HCT116 (cell line): Measurements from ENCODE around the gene DEPDC5. TPM values are rescaled to one million over a fixed set of nuclear protein-coding genes. Genes with fewer than 3 reads are reported as not detected.
A peak's percentile ranks its signal among the peaks of the same experiment; 100 is the strongest.

ENCODE experiments used
- ATAC-seq: fragments of 200-7000 bp; cut with Tn5 transposase; 2 replicates; pipeline ENCODE4 v1.9.1; 2020; ENCODE audit warnings: mild to moderate bottlenecking, moderate library complexity
- Bru-seq: library from RNA; stranded (reverse); fragments of 400-500 nt; gene quantifications from one replicate; lab custom pipeline; 2021; lab: Mats Ljungman, UMichigan
- BruChase-seq, 2 experiments: library from RNA; stranded (reverse); fragments of 400-500 nt; gene quantifications; one replicate each; lab custom pipeline; 2021; lab: Mats Ljungman, UMichigan
- BruUV-seq: library from RNA; stranded (reverse); fragments of 400-500 nt; replicated peaks from 2 replicates; lab custom pipeline; 2021; lab: Mats Ljungman, UMichigan
- CTCF ChIA-PET: fragments of 300-600 bp; sonication (Branson Sonifier 250); formaldehyde crosslinking; loops from one replicate; lab custom pipeline; 2021; ENCODE audit warnings: antibody characterized with exemption; lab: Charles Lee
- POLR2A ChIA-PET: fragments of 300-600, 350-600 bp; sonication (Branson Sonifier 250); formaldehyde crosslinking; loops from one replicate; lab custom pipeline; 2021; ENCODE audit warnings: antibody characterized with exemption; lab: Charles Lee
- RAD21 ChIA-PET, 2 experiments: fragments of 300-600 bp; sonication (Branson Sonifier 250); formaldehyde crosslinking; loops; one replicate each; lab custom pipeline; 2023; ENCODE audit warnings: low total read pairs in 2 of 2; ENCODE audit not compliant: uncharacterized antibody in 2 of 2, unreplicated experiment in 2 of 2, low non-redundant PET in 1 of 2; lab: Charles Lee
- DNase-seq: peaks from one replicate; pipeline ENCODE4 v3.0.0-alpha.2; 2010; ENCODE audit warnings: low read depth, low spot score
- H2AFZ ChIP-seq: fragments of 200-600 bp; shearing (Covaris generic), sonication (generic); 2 replicates; pipeline ENCODE4 v1.6.1; 2017; ENCODE audit warnings: low read depth, mixed run types, mixed read lengths, antibody characterized with exemption, low read length; ENCODE audit not compliant: poor library complexity, severe bottlenecking
- H3K27ac ChIP-seq: 2 replicates; pipeline ENCODE4 v1.5.1; 2012; ENCODE audit warnings: low read depth, low read length
- H3K27me3 ChIP-seq: fragments of 200-600 bp; sonication (generic); 2 replicates; pipeline ENCODE4 v1.6.1; 2016; ENCODE audit warnings: mixed run types, low read length, mixed read lengths; ENCODE audit not compliant: insufficient read depth
- H3K36me3 ChIP-seq, 2 experiments: fragments of 200-500 bp in 1 of 2; fragments of 200-600 bp in 1 of 2; sonication (Bioruptor generic) in 1 of 2; sonication (generic) in 1 of 2; 2 replicates each; pipeline versions ENCODE4 v1.5.1 to v1.6.1; 2014 to 2016; ENCODE audit warnings: low read length in 2 of 2, inconsistent platforms in 1 of 2, mixed read lengths in 1 of 2, mixed run types in 1 of 2; ENCODE audit not compliant: insufficient read depth in 2 of 2, control insufficient read depth in 1 of 2
- H3K4me1 ChIP-seq, 2 experiments: fragments of 200-600 bp in 1 of 2; sonication (generic) in 1 of 2; 2 replicates each; pipeline versions ENCODE4 v1.5.1 to v1.6.1; 2012 to 2017; ENCODE audit warnings: low read length in 2 of 2, inconsistent platforms in 1 of 2, mild to moderate bottlenecking in 1 of 2, mixed read lengths in 1 of 2, mixed run types in 1 of 2, moderate library complexity in 1 of 2; ENCODE audit not compliant: insufficient read depth in 2 of 2, control insufficient read depth in 1 of 2
- H3K4me2 ChIP-seq: fragments of 200-600 bp; sonication (generic); 2 replicates; pipeline ENCODE4 v1.6.1; 2017; ENCODE audit warnings: mixed run types, low read length, mixed read lengths
- H3K4me3 ChIP-seq, 2 experiments: fragments of 200-600 bp in 1 of 2; sonication (generic) in 1 of 2; replicated peaks in 1 of 2; 2 replicates each; pipeline ENCODE4 v1.5.1; 2011 to 2016; ENCODE audit warnings: low read length in 2 of 2, control low read depth in 1 of 2, low read depth in 1 of 2, mild to moderate bottlenecking in 1 of 2, mixed read lengths in 1 of 2, mixed run types in 1 of 2
- H3K79me2 ChIP-seq: fragments of 200-600 bp; sonication (generic); 2 replicates; pipeline ENCODE4 v1.6.1; 2017; ENCODE audit warnings: mild to moderate bottlenecking, mixed run types, low read length, moderate library complexity, mixed read lengths; ENCODE audit not compliant: insufficient read depth
- H3K9ac ChIP-seq: fragments of 200-600 bp; sonication (generic); 2 replicates; pipeline ENCODE4 v1.6.1; 2016; ENCODE audit warnings: low read length, mixed read lengths
- H3K9me2 ChIP-seq: fragments of 200-600 bp; sonication (generic), shearing (Covaris generic); 2 replicates; pipeline ENCODE4 v1.6.1; 2017; ENCODE audit warnings: mixed run types, mild to moderate bottlenecking, moderate library complexity; ENCODE audit not compliant: insufficient read depth
- H3K9me3 ChIP-seq, 2 experiments: fragments of 200-500 bp in 1 of 2; fragments of 200-600 bp in 1 of 2; sonication (Bioruptor generic) in 1 of 2; sonication (generic) in 1 of 2; 2 replicates each; pipeline ENCODE4 v1.6.1; 2014 to 2017; ENCODE audit warnings: low read length in 2 of 2, mixed read lengths in 2 of 2, inconsistent platforms in 1 of 2, low read depth in 1 of 2, mild to moderate bottlenecking in 1 of 2, mixed run types in 1 of 2, moderate library complexity in 1 of 2; ENCODE audit not compliant: control insufficient read depth in 1 of 2, insufficient read depth in 1 of 2
- H4K20me1 ChIP-seq: fragments of 200-600 bp; sonication (generic), shearing (Covaris generic); 2 replicates; pipeline ENCODE4 v1.6.1; 2017; ENCODE audit warnings: mixed run types, mild to moderate bottlenecking, moderate library complexity; ENCODE audit not compliant: insufficient read depth
- CBX3 ChIP-seq: IDR thresholded peaks from 2 replicates; pipeline ENCODE4 v1.6.1; 2012; ENCODE audit warnings: low read depth
- CEBPB ChIP-seq: IDR thresholded peaks from 2 replicates; pipeline ENCODE4 v1.6.1; 2012; ENCODE audit warnings: low read depth
- EGR1 ChIP-seq: IDR thresholded peaks from 2 replicates; pipeline ENCODE4 v1.6.1; 2012; ENCODE audit warnings: low read depth
- EZH2 ChIP-seq: fragments of 200-600 bp; sonication (generic); IDR thresholded peaks from 2 replicates; pipeline ENCODE4 v1.6.1; 2017; ENCODE audit warnings: antibody characterized with exemption, mixed run types
- EZH2phosphoT487 ChIP-seq: fragments of 200-600 bp; IDR thresholded peaks from 2 replicates; pipeline ENCODE4 v1.6.1; 2018; ENCODE audit warnings: antibody characterized with exemption, borderline replicate concordance
- FOSL1 ChIP-seq: IDR thresholded peaks from 2 replicates; pipeline ENCODE4 v1.6.1; 2012; ENCODE audit warnings: low read depth
- JUND ChIP-seq: IDR thresholded peaks from 2 replicates; pipeline ENCODE4 v1.6.1; 2012
- POLR2A ChIP-seq: IDR thresholded peaks from 2 replicates; pipeline ENCODE4 v1.7.0; 2011; ENCODE audit warnings: borderline replicate concordance; ENCODE audit not compliant: insufficient read depth, insufficient read length; ENCODE audit errors: extremely low read depth
- RAD21 ChIP-seq: IDR thresholded peaks from 2 replicates; pipeline ENCODE4 v1.6.1; 2012; ENCODE audit warnings: low read depth, mild to moderate bottlenecking
- SIN3A ChIP-seq: IDR thresholded peaks from 2 replicates; pipeline ENCODE4 v1.6.1; 2012; ENCODE audit warnings: low read depth
- TCF7L2 ChIP-seq: IDR thresholded peaks from 2 replicates; pipeline ENCODE4 v1.7.0; 2011; ENCODE audit warnings: borderline replicate concordance, inconsistent platforms; ENCODE audit not compliant: insufficient read depth, insufficient read length; ENCODE audit errors: extremely low read depth
- YY1 ChIP-seq: IDR thresholded peaks from 2 replicates; pipeline ENCODE4 v1.6.1; 2011; ENCODE audit warnings: low read length, low read depth, moderate library complexity, mild to moderate bottlenecking; ENCODE audit not compliant: insufficient replicate concordance; ENCODE audit errors: extremely low read depth
- ZNF274 ChIP-seq: fragments of 200-500 bp; sonication (Bioruptor generic); IDR thresholded peaks from 2 replicates; pipeline ENCODE4 v1.6.1; 2014; ENCODE audit warnings: mild to moderate bottlenecking, low read depth, low read length, inconsistent platforms
- intact Hi-C: fragments of 100-400 bp; cut with micrococcal nuclease; formaldehyde crosslinking; loops from 2 replicates; pipeline ENCODE4 v1.10.0; 2022
- long read RNA-seq: library from polyadenylated mRNA; unstranded; transcript quantifications from one replicate; pipeline ENCODE4 v2.0.0, GENCODE V29; 2021; ENCODE audit not compliant: unreplicated experiment
- polyA plus RNA-seq: library from polyadenylated mRNA; unstranded; fragments of >200 nt; gene quantifications from 2 replicates; pipeline ENCODE4 v1.2.1, GENCODE V29; 2012; ENCODE audit warnings: missing spikeins
- total RNA-seq: library from RNA; stranded (reverse); gene quantifications from one replicate; pipeline ENCODE4 v1.2.1, GENCODE V29; 2021; ENCODE audit not compliant: unreplicated experiment
- TF ChIP-seq, protein P1 (sequence below), 3 experiments: fragments of 200-600 bp in 1 of 3; sonication (generic) in 1 of 3; IDR thresholded peaks in 2 of 3; conservative IDR thresholded peaks in 1 of 3; 2 replicates each; pipeline ENCODE4 v1.5.1; 2012 to 2017; ENCODE audit warnings: low read depth in 2 of 3, low read length in 2 of 3, antibody characterized with exemption in 1 of 3, borderline replicate concordance in 1 of 3, control low read depth in 1 of 3, mild to moderate bottlenecking in 1 of 3, mixed read lengths in 1 of 3, mixed run types in 1 of 3, moderate library complexity in 1 of 3; ENCODE audit not compliant: insufficient read depth in 1 of 3
- TF ChIP-seq, protein P2 (sequence below): IDR thresholded peaks from 2 replicates; pipeline ENCODE4 v1.6.1; 2012
- TF ChIP-seq, protein P3 (sequence below): IDR thresholded peaks from 2 replicates; pipeline ENCODE4 v1.6.1; 2011; ENCODE audit warnings: mild to moderate bottlenecking, low read length, moderate library complexity; ENCODE audit not compliant: insufficient replicate concordance; ENCODE audit errors: extremely low read depth
- TF ChIP-seq, protein P4 (sequence below): IDR thresholded peaks from 2 replicates; pipeline ENCODE4 v1.6.1; 2012

The DEPDC5 gene
- total RNA-seq (35.0 TPM), Bru-seq, nascent RNA (percentile 75 among the genes with signal in this experiment), BruChase-seq, experiment 1, labeled RNA remaining after a 6-hour chase (percentile 86 among the genes with signal in this experiment), BruChase-seq, experiment 2, labeled RNA remaining after a 2-hour chase (percentile 88 among the genes with signal in this experiment)
- 11.3 and 14.1 TPM in 2 replicates for polyA plus RNA-seq
- long read RNA-seq, partial matches to known transcripts: 14 of 20 reads
- long read RNA-seq, other reads (novel, unspliced or antisense): 2 of 20 reads

DNA sequence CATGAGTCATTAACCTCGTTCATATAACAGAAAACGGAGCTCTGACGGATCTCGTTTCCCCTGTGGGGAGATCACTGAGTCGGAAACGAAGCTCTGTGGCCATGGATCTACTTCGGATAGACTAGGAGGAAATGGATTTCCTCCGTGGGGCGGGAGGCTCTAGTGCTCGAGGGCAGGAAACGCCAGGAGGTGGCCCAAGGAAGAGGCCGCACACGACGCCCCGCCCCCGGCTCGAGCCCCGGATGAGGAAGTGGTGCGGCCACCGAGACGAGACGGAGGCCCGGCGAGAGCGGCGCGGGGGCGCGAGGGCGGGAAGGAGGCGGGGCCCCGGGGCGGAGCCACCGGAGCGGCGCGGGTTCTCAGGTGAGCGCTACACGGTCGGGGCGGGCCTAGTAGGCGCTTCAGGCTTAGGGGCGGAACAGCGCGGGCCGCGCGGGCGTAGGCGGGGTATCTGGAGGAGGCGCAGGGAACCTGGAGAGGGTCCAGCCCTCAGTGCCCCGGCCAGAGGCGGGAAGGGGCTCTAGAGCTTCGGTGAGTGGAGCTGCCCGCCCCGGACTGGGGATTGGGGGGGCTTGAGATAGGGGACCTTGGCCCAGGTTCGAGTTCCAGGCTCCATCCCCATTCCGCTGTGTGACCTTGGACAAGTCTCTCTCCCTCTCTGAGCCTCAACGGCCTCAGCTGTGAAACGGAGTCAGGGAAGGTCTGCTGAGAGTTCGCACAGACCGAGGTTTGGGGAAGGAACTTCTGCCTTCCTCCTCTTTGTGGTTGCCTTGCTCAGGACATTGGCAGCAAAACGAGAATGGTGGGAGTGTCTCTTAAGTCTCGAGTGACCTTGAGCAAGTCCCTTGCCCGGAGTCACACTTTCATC is at the start of gene DEPDC5:
DEPDC5 (plus strand) TSS at position 386 of the 868 bp plus-strand sequence. CDS start 903 bp downstream, outside the sequence.
- peak within 1 kb of the TSS; percentile 65 to 77 for H3K4me3 ChIP-seq
- no peak within 1 kb of the TSS for H2AFZ ChIP-seq
- peaks cover 35% of the 10 kb centered on the region for H3K79me2 ChIP-seq
- ChIA-PET CTCF (interaction anchor here (1.8 to 2.4 kb wide), 2 partner anchors 88 to 216 kb away, joined by 6 to 8 read pairs; no protein-coding TSS in a partner anchor), POLR2A (interaction anchor here (0.9 to 1.9 kb wide), 5 partner anchors 77 to 196 kb away, joined by 3 to 12 read pairs (median 3); partner anchors contain the start of gene PISD), RAD21 (no interaction called here)
- H3K36me3 ChIP-seq: 0 out of 4 replicates have a peak, but pooled peaks cover 3 to 9% of the 10 kb centered on the region in 2 experiments
- peak within 1 kb of the TSS; percentile 79 for H3K9ac ChIP-seq
- no peaks in the 10 kb centered on the region for H3K27me3 ChIP-seq
- peak within 1 kb of the TSS; percentile 92 for H3K27ac ChIP-seq
- no peaks in the 10 kb centered on the region for H3K9me3 ChIP-seq
- H4K20me1 ChIP-seq: no peaks in the 10 kb centered on the region
- intact Hi-C loops: loop anchor here (5.0 kb wide), 1 partner anchor 193 kb away; no protein-coding TSS in a partner anchor
- H3K9me2 ChIP-seq: no peaks in the 10 kb centered on the region
- DNase-seq (peak; percentile 85), ATAC-seq (peak; percentile 85)
- peak within 1 kb of the TSS; percentile 89 for H3K4me2 ChIP-seq
- TSS peak; percentile 55 for BruUV-seq
- H3K4me1 ChIP-seq: peaks cover 24 to 38% of the 10 kb centered on the region in 2 experiments; a peak in 3 of 4 replicates
- peak; percentile 68 for TF ChIP-seq SIN3A
- TF ChIP-seq POLR2A: peak; percentile 88
- no peak for TF ChIP-seq EZH2
- no peak for TF ChIP-seq EZH2phosphoT487
- TF ChIP-seq, protein P1, sequence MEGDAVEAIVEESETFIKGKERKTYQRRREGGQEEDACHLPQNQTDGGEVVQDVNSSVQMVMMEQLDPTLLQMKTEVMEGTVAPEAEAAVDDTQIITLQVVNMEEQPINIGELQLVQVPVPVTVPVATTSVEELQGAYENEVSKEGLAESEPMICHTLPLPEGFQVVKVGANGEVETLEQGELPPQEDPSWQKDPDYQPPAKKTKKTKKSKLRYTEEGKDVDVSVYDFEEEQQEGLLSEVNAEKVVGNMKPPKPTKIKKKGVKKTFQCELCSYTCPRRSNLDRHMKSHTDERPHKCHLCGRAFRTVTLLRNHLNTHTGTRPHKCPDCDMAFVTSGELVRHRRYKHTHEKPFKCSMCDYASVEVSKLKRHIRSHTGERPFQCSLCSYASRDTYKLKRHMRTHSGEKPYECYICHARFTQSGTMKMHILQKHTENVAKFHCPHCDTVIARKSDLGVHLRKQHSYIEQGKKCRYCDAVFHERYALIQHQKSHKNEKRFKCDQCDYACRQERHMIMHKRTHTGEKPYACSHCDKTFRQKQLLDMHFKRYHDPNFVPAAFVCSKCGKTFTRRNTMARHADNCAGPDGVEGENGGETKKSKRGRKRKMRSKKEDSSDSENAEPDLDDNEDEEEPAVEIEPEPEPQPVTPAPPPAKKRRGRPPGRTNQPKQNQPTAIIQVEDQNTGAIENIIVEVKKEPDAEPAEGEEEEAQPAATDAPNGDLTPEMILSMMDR (IDR thresholded peaks at IDR 0.05 in 2 of 3, conservative IDR thresholded peaks at IDR 0.05 in 1 of 3; ENCODE audit: borderline replicate concordance in 1 of 3, insufficient read depth in 1 of 3, low read depth in 2 of 3, low read length in 2 of 3): no peak
- TF ChIP-seq RAD21: no peak
- TF ChIP-seq JUND: no peak
- no peak for TF ChIP-seq FOSL1
- TF ChIP-seq TCF7L2: no peak
- TF ChIP-seq CBX3: no peak
- TF ChIP-seq YY1: peak; percentile 38
- TF ChIP-seq, protein P2, sequence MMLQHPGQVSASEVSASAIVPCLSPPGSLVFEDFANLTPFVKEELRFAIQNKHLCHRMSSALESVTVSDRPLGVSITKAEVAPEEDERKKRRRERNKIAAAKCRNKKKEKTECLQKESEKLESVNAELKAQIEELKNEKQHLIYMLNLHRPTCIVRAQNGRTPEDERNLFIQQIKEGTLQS: no peak
- TF ChIP-seq, protein P3, sequence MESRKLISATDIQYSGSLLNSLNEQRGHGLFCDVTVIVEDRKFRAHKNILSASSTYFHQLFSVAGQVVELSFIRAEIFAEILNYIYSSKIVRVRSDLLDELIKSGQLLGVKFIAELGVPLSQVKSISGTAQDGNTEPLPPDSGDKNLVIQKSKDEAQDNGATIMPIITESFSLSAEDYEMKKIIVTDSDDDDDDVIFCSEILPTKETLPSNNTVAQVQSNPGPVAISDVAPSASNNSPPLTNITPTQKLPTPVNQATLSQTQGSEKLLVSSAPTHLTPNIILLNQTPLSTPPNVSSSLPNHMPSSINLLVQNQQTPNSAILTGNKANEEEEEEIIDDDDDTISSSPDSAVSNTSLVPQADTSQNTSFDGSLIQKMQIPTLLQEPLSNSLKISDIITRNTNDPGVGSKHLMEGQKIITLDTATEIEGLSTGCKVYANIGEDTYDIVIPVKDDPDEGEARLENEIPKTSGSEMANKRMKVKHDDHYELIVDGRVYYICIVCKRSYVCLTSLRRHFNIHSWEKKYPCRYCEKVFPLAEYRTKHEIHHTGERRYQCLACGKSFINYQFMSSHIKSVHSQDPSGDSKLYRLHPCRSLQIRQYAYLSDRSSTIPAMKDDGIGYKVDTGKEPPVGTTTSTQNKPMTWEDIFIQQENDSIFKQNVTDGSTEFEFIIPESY: no peak
- peak; percentile 94 for TF ChIP-seq EGR1
- TF ChIP-seq, protein P4, sequence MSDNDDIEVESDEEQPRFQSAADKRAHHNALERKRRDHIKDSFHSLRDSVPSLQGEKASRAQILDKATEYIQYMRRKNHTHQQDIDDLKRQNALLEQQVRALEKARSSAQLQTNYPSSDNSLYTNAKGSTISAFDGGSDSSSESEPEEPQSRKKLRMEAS: peak; percentile 77
- TF ChIP-seq ZNF274: no peak
- no peak for TF ChIP-seq CEBPB
